ENCODE measurements around the gene FHOD3.
A peak's percentile ranks its signal among the peaks of the same experiment; 100 is the strongest.

The FHOD3 gene

GRCh38 chr18:36492604-36493329 lies 195.3 kb downstream of the FHOD3 start:
- no peak for DNase-seq

- DNase-seq: no peak
Measured at GRCh38 chr18:36493349-36494159, 196.0 kb downstream of the FHOD3 start.

GRCh38 chr18:36494160-36494437 lies 196.6 kb downstream of the FHOD3 start:
- no peak for DNase-seq

- peak; percentile 7 for DNase-seq
Measured at GRCh38 chr18:36496022-36496421, 198.5 kb downstream of the FHOD3 start.

GRCh38 chr18:36499938-36500337 lies 202.4 kb downstream of the FHOD3 start:
- DNase-seq: peak; percentile 69

- no peak for DNase-seq
Measured at GRCh38 chr18:36501100-36501499, 203.6 kb downstream of the FHOD3 start.

- no peak for DNase-seq
Measured at GRCh38 chr18:36503477-36503876, 206.0 kb downstream of the FHOD3 start.

GRCh38 chr18:36504928-36505327 lies 207.4 kb downstream of the FHOD3 start:
- no peak for DNase-seq

- DNase-seq: no peak
Measured at GRCh38 chr18:36505665-36506064, 208.2 kb downstream of the FHOD3 start.

- DNase-seq: no peak
Measured at GRCh38 chr18:36509646-36510197, 212.2 kb downstream of the FHOD3 start.

GRCh38 chr18:36511791-36512352 lies 214.4 kb downstream of the FHOD3 start:
- no peak for DNase-seq

- DNase-seq: no peak
Measured at GRCh38 chr18:36513556-36513955, 216.0 kb downstream of the FHOD3 start.

GRCh38 chr18:36514778-36515177 lies 217.3 kb downstream of the FHOD3 start:
- DNase-seq: no peak

GRCh38 chr18:36516258-36516657 lies 218.7 kb downstream of the FHOD3 start:
- no peak for DNase-seq

GRCh38 chr18:36516726-36517125 lies 219.2 kb downstream of the FHOD3 start:
- DNase-seq: no peak

GRCh38 chr18:36518839-36519238 lies 221.3 kb downstream of the FHOD3 start:
- DNase-seq: no peak

GRCh38 chr18:36519358-36519757 lies 221.8 kb downstream of the FHOD3 start:
- peak; percentile 1 for DNase-seq

GRCh38 chr18:36522509-36522908 lies 225.0 kb downstream of the FHOD3 start:
- no peak for DNase-seq

GRCh38 chr18:36525913-36526312 lies 228.4 kb downstream of the FHOD3 start:
- DNase-seq: no peak

GRCh38 chr18:36526611-36527010 lies 229.1 kb downstream of the FHOD3 start:
- DNase-seq: no peak

GRCh38 chr18:36527051-36527450 lies 229.5 kb downstream of the FHOD3 start:
- DNase-seq: no peak

- no peak for DNase-seq
Measured at GRCh38 chr18:36527740-36528455, 230.4 kb downstream of the FHOD3 start.

- DNase-seq: no peak
Measured at GRCh38 chr18:36529747-36530146, 232.2 kb downstream of the FHOD3 start.

Data from hematopoietic multipotent progenitor cell treated with erythropoietin and hydrocortisone succinate and interleukin-3 and kit ligand, for 4 days (in vitro differentiated cells).